Activated CD4-positive, CD25-positive, alpha-beta regulatory T cell treated with anti-CD3 and anti-CD28 coated beads, Interleukin-2, amount 50 U/mL, for 16 hours (primary cell): ENCODE data around the gene ZNF597.

Experiments used
- DNase-seq: peaks from one replicate; pipeline ENCODE4 v3.0.0-alpha.2; 2020; ENCODE audit warnings: low read depth, low spot score

ZNF597 gene

DNA sequence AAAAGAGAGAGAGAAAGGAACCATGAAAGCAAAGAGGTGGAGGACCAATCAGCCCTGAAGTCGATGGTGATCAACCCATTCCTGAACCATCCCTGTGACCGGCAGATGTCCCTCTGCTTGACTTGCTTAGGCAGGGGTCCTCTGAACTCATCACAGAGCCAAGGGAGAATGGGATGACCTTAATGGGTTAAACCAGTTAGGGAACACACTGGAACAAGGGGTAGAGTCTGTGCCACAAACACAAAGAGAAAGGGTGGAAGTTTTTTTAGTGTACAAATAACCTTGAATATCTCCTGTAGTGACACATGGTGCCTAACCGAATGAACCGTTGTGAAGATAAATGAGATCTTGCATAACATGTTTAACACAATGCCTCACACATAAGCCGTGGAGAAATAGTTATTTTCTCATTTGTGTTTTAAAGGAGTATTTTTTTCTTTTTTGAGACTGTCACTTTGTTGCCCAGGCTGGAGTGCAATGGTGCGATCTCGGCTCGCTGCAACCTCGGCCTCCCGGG lies 11.4 kb upstream of the ZNF597 start:
- no peak for DNase-seq

DNA sequence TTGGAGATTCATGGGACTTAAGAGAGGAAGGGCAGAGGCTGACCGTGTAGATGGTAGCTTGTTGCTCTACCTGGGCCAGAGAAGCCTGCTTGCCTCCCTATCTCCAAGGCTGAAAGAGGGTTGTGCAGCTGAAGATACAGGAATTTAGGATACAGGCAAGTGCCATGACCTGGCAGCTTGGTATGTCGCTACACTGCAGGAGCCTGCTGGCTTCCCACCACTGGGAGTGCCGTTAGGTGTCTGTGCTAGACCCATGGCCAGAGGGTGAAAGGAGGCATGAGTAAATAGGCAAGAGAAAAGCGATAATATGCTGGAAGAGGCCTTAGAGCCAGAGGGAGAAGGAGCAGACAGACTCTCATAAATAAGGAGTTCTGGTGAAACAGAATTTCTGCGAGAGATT lies 10.8 kb upstream of the ZNF597 start:
- DNase-seq: no peak

DNA sequence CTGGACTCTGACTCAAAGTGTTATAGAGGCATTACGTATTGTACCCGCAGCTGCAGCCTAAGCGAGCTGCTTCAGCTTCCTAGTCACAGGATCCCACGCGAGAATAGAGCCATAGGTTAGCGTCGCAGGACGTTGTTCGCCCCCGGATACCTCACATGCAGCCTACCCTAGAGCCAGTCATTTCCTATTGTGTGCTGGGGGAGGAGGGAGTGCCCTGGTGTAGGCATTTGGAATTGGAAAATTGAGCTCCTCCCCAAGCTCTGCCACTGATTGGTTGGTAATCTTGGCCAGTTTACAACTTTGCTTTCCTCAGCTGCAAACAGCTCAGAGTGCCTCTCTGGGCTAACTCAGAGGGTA lies 706 bp upstream of the ZNF597 start:
- DNase-seq: no peak

DNA sequence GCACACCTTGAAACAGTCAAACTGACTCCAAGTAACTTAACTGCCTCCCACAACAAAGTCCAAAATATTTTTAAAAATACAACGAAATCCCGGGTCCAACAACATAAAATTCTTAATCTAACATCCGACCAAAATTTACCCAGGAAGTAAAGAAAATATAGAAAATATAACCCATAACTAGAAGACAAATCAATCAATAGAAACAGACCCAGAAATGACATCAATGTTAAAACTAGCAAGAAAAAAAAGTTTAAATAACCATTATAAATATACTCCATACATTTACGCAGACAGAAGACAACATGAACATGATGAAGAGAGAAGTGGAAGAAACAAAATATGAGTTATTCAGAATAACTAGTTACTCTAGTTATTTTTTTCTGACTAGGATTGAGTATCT lies 3.7 kb downstream of the ZNF597 start:
- DNase-seq: no peak

- no peak for DNase-seq
Measured at GRCh38 chr16:3434373-3434772, 8.9 kb downstream of the ZNF597 start.

DNA sequence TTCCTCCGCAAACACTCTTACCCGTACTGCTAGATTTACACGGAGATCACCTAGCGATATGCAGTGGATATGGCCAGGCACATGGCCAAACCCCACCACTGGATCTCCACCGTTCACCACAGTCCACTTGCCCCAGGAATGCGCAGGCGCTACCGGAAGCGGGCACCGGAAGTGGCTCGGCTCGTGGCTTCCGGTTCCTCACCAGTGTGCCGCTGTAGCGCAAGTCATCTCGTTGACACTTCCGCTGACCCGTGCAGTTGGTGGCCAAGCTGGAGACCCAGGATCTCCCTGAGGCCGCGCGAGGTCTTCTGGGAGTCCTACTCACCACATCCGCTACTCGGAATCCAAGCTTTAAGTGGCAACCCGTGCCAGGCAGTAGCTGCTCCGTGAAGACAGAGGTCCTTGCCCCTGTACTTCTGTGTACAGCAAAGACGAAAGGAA lies 11.5 kb downstream of the ZNF597 start:
- peak; percentile 13 for DNase-seq

GRCh38 chr16:3413730-3414379 lies 29.4 kb downstream of the ZNF597 start:
- DNase-seq: no peak

GRCh38 chr16:3408561-3409197 lies 34.6 kb downstream of the ZNF597 start:
- DNase-seq: no peak

- no peak for DNase-seq
Measured at GRCh38 chr16:3401719-3402397, 41.4 kb downstream of the ZNF597 start.

- peak; percentile 98 for DNase-seq
Measured at GRCh38 chr16:3400779-3401688, 42.3 kb downstream of the ZNF597 start, which contains the start of the genes ZNF174 and ZSCAN32. TSS of gene ZNF174 (plus strand) at chr16:3401215. CDS start at chr16:3402005, 790 bp downstream. TSS of gene ZSCAN32 (minus strand) at chr16:3401004. CDS start at chr16:3397557, 3,447 bp downstream.

DNA sequence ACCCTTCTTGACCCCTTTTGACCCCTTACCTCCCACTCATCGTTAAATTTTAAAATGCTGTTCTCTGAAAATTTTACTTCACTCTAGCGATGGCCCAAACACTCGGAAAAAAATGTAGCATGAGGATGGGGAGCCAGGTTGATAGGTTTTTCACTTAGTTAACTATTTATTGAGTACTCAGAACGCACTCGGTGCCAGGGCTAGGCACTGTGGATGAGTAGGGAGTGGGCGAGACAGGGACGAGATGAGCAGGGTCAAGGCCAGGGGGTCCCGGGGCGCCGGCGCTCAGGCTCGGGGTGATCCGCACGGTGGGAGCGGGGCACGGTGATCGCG lies 42.9 kb downstream of the ZNF597 start:
- DNase-seq: no peak

- DNase-seq: no peak
Measured at GRCh38 chr16:3389663-3390338, 53.5 kb downstream of the ZNF597 start.

GRCh38 chr16:3388325-3388724 lies 55.0 kb downstream of the ZNF597 start:
- DNase-seq: no peak

DNA sequence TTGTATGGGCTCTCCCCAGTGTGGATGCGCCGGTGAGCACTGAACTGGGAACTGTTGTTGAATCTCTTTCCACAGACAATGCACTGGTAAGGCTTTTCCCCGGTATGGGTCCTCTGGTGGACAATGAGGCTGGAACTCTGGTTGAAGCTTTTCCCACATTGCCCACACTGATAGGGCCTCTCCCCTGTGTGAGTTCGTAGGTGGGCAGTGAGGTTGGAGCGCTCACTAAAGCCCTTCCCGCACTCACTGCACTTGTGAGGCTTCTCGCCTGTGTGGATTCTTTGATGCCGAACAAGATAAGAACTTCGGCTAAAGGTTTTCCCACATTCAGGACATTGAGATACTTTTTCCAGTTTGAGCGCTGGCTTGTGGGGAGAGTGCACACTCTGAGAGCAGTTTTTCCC lies 60.3 kb downstream of the ZNF597 start:
- no peak for DNase-seq
